ENCODE data around the gene TIE1.

DNA sequence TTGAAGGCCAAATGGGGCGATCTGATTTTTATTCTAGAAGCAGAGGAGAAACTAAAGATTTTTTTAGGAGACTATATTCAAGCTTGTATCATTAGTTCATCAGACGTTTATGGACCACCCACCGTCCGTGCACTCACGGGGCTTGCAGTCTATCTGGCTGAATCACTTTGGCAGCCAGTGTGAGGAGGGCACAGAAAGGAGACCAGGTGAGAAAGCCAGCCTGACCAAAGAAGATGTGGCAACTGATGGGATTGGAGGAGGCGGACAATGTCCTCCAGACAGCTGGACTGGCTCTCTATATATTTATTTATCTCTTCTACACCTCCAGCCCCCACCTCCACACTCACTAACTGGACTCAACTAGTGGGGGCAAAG lies 67.9 kb downstream of the TIE1 start:
- TF ChIP-seq, protein P1, sequence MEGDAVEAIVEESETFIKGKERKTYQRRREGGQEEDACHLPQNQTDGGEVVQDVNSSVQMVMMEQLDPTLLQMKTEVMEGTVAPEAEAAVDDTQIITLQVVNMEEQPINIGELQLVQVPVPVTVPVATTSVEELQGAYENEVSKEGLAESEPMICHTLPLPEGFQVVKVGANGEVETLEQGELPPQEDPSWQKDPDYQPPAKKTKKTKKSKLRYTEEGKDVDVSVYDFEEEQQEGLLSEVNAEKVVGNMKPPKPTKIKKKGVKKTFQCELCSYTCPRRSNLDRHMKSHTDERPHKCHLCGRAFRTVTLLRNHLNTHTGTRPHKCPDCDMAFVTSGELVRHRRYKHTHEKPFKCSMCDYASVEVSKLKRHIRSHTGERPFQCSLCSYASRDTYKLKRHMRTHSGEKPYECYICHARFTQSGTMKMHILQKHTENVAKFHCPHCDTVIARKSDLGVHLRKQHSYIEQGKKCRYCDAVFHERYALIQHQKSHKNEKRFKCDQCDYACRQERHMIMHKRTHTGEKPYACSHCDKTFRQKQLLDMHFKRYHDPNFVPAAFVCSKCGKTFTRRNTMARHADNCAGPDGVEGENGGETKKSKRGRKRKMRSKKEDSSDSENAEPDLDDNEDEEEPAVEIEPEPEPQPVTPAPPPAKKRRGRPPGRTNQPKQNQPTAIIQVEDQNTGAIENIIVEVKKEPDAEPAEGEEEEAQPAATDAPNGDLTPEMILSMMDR (conservative IDR thresholded peaks at IDR 0.05; ENCODE audit: low read length) = no peak
- TF ChIP-seq EZH2phosphoT487 (IDR thresholded peaks at IDR 0.05; ENCODE audit: borderline replicate concordance, low read depth, low read length) = no peak
